ENCODE measurements around the gene CERS2.

Gene CERS2

DNA sequence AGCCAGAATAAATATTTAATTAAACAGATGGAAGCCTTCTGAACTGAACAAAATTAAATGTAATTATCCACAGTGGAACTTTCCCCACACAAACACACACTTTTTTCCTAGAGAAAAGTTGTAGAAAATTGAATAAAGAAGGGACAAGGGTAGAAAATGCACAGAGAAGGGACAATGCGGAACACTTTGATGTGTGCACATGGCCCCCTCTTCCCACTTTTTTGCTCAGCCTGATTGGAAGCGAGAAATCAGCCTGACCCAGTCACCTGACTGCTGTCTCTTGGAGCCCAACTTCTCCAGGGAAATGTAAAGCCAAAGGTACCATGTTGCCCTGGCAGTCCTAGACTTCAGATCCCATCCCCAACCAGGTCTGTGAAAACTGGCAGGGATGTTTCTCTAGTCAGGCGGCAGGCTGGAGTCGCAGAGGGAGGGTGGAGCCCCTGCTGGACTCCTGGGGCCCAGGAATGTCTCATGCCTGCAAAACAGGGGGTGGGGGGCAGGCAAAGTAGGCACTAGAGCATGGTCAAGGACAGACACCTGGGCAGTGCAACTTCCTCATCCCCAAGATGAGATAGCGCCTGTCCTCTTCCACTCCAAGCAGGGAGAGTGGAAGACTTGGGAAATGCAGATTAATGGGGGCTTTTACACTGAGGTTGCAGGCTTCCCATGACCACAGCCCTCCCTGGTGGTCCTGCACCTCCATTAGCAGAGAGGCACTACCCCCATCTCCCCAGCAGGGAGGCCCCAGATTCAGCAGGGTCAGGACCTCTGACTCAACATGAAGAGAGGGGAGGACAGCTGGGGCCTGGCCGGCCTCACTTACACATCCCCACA, 2.8 kb downstream of the CERS2 start:
- no peak for DNase-seq (ENCODE audit: extremely low read depth, insufficient read length)

DNA sequence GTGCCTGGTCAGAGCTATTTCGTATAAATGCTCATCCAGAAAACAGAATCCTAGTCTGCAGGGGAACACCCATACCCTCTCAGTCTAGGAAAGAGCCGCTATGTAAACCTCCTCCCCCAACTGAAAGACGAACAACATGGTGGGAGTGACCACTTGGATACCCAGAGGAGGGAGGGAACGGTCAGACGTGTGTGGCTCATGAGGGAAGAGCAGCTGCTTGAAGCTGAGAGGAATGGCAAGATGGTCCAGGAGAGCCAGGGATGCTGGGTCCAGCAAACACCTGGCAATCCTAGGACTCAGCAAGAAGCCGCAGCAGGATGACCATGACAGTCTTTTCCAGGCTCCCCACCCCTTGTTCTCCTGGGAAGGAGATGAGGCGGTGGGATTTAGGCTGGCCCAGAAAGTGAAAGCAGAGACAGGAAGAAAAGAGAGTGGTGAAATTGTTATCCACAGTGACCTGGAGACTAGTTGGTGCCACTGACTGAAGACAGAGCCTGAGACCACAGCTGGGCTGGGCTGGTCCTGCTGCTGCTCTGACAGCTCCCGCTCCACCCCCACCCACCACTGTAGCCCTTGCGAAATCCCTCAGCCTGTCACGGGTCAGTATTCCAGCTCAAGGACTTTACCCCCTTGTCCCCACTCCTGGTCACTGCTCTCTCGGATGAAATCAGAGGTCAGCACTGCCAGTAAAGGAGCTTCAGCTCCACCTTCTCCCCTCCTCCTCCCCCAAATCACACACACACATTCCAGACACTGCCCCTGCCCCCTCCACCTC, 3.6 kb downstream of the CERS2 start:
- Histone ChIP-seq H3K4me3 (replicated peaks; ENCODE audit: low read depth, low read length) (no peak overlapping the region), H3K27me3 (replicated peaks; ENCODE audit: control insufficient read depth, insufficient read depth, low read length) (no peaks in the 10 kb centered on the region), H3K36me3 (ENCODE audit: control insufficient read depth, insufficient read depth, low read length) (peaks cover 20% of the 10 kb centered on the region)
- TF ChIP-seq, protein P1, sequence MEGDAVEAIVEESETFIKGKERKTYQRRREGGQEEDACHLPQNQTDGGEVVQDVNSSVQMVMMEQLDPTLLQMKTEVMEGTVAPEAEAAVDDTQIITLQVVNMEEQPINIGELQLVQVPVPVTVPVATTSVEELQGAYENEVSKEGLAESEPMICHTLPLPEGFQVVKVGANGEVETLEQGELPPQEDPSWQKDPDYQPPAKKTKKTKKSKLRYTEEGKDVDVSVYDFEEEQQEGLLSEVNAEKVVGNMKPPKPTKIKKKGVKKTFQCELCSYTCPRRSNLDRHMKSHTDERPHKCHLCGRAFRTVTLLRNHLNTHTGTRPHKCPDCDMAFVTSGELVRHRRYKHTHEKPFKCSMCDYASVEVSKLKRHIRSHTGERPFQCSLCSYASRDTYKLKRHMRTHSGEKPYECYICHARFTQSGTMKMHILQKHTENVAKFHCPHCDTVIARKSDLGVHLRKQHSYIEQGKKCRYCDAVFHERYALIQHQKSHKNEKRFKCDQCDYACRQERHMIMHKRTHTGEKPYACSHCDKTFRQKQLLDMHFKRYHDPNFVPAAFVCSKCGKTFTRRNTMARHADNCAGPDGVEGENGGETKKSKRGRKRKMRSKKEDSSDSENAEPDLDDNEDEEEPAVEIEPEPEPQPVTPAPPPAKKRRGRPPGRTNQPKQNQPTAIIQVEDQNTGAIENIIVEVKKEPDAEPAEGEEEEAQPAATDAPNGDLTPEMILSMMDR (IDR thresholded peaks at IDR 0.05; ENCODE audit: insufficient read depth, low read length, poor library complexity, severe bottlenecking), result no peak
- no peak for DNase-seq (ENCODE audit: extremely low read depth, insufficient read length)

More for the DNA sequence above, 2.8 kb downstream of the CERS2 start:
- no peaks in the 10 kb centered on the region for H3K27me3 ChIP-seq (replicated peaks; ENCODE audit: control insufficient read depth, insufficient read depth, low read length)
- H3K36me3 ChIP-seq (ENCODE audit: control insufficient read depth, insufficient read depth, low read length), result peaks cover 12% of the 10 kb centered on the region
- no peak overlapping the region for H3K4me3 ChIP-seq (replicated peaks; ENCODE audit: low read depth, low read length)
- TF ChIP-seq, protein P1 (IDR thresholded peaks at IDR 0.05; ENCODE audit: insufficient read depth, low read length, poor library complexity, severe bottlenecking), result peak; percentile 13

DNA sequence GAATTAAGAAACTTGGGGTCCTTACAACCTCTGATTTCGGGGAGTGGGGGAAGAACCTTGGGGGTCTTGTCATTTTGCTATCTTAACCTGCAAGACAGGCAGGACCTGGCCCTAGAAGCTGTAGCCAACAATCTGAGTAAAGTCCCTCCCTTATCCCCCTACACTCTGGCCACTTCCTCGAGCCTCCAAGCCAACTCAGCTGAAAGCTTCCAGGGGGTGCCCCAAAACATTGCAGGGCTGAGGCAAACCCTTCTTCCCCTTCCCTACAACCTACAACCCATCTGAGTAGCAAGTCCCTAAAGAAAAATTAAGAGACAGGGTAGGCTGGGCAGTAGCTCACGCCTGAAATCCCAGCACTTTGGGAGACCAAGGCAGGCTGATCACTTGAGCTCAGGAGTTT, 5.0 kb downstream of the CERS2 start:
- TF ChIP-seq, protein P1 (IDR thresholded peaks at IDR 0.05; ENCODE audit: insufficient read depth, low read length, poor library complexity, severe bottlenecking), result no peak
- no peak for DNase-seq (ENCODE audit: extremely low read depth, insufficient read length)
- H3K36me3 ChIP-seq (ENCODE audit: control insufficient read depth, insufficient read depth, low read length), result peaks cover 26% of the 10 kb centered on the region

DNA sequence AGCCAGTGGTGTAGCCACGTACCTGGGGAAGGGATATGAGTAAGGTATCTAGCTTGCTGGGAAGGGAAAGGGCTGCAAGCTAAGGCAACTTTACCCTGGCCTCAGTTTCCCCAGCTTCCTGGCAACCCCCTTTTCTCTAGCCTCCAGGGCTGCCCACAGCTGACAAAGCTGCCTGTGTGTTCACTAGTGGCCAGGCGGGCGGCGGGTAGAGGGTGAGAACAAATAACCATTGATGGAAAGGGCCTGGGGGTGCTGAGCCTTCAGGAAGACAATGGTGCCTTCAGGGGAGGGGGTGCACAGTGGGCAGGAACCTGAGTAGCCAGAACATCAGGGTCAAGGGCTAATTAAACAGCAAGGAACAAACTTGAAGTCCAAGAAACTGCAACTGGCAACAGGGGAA, 6.1 kb downstream of the CERS2 start:
- peaks cover 33% of the 10 kb centered on the region for H3K36me3 ChIP-seq (ENCODE audit: control insufficient read depth, insufficient read depth, low read length)
- TF ChIP-seq, protein P1 (IDR thresholded peaks at IDR 0.05; ENCODE audit: insufficient read depth, low read length, poor library complexity, severe bottlenecking), result no peak
- no peaks in the 10 kb centered on the region for H3K27me3 ChIP-seq (replicated peaks; ENCODE audit: control insufficient read depth, insufficient read depth, low read length)
- H3K4me3 ChIP-seq (replicated peaks; ENCODE audit: low read depth, low read length), result no peak overlapping the region
- no peak for DNase-seq (ENCODE audit: extremely low read depth, insufficient read length)

More for the DNA sequence above, 5.0 kb downstream of the CERS2 start:
- H3K4me3 ChIP-seq (replicated peaks; ENCODE audit: low read depth, low read length), result no peak overlapping the region
- no peaks in the 10 kb centered on the region for H3K27me3 ChIP-seq (replicated peaks; ENCODE audit: control insufficient read depth, insufficient read depth, low read length)

DNA sequence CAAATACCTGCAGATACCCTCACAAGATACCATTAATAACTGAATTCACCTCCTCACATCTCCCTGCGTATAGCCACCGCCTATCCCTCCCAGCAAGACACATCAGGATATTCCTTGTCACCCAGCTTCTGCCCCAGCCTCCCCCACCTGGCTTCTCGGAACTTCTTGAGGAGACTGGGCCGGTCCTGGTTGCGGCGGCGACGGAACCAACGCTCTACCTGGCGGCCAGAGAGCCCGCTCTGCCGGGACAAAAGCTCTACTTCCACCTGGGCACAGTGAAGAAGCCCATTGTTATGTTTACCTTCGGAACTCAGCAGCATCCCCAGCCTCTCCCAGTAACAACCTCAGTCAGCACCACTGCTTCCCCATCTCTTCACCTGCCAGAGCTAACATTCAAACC, 6.7 kb downstream of the CERS2 start:
- no peak overlapping the region for H3K4me3 ChIP-seq (replicated peaks; ENCODE audit: low read depth, low read length)
- no peaks in the 10 kb centered on the region for H3K27me3 ChIP-seq (replicated peaks; ENCODE audit: control insufficient read depth, insufficient read depth, low read length)
- no peak for DNase-seq (ENCODE audit: extremely low read depth, insufficient read length)
- TF ChIP-seq, protein P1 (IDR thresholded peaks at IDR 0.05; ENCODE audit: insufficient read depth, low read length, poor library complexity, severe bottlenecking), result no peak
- H3K36me3 ChIP-seq (ENCODE audit: control insufficient read depth, insufficient read depth, low read length), result peaks cover 38% of the 10 kb centered on the region

All from GM06990 (cell line).